Stomach (tissue), 9 donors: ENCODE results near the gene PRKCH. TPM values are rescaled to one million over a fixed set of nuclear protein-coding genes. Genes with fewer than 3 reads are reported as not detected.

Experiments used
- DNase-seq, 2 donors: peaks; one replicate each; pipeline versions ENCODE4 v3.0.0 to v3.0.0-alpha.2; 2013 to 2019
- H3K27ac ChIP-seq, 5 donors: fragments of 200-600 bp in 4 of 5; sonication (generic) in 4 of 5; one replicate each; pipeline ENCODE4 v1.5.1; 2013 to 2019; ENCODE audit warnings: mild to moderate bottlenecking in 1 of 5, moderate library complexity in 1 of 5
- H3K27me3 ChIP-seq, 3 donors: fragments of 200-600 bp; sonication (generic); one replicate each; pipeline ENCODE4 v1.5.1; 2017 to 2019; ENCODE audit warnings: mixed run types in 1 of 3
- H3K36me3 ChIP-seq, 4 donors: fragments of 200-600 bp; sonication (generic); 1 replicate in 3 of 4; 2 replicates in 1 of 4; pipeline ENCODE4 v1.5.1; 2016 to 2019
- H3K4me1 ChIP-seq, 4 donors: fragments of 200-600 bp; sonication (generic); one replicate each; pipeline ENCODE4 v1.5.1; 2016 to 2019
- H3K4me3 ChIP-seq, 4 donors: fragments of 200-600 bp; sonication (generic) in 3 of 4; one replicate each; pipeline ENCODE4 v1.5.1; 2016 to 2019; ENCODE audit warnings: mild to moderate bottlenecking in 1 of 4
- H3K9me3 ChIP-seq, 4 donors: fragments of 200-600 bp; sonication (generic); one replicate each; pipeline ENCODE4 v1.5.1; 2016 to 2019
- CTCF ChIP-seq, 7 experiments: fragments of 450-650 bp in 4 of 7; fragments of 200-600 bp in 3 of 7; sonication (generic) in 3 of 7; IDR thresholded peaks; one replicate each; pipeline ENCODE4 v1.5.1; 2016 to 2019; ENCODE audit warnings: antibody characterized with exemption in 7 of 7, control low read depth in 2 of 7, mild to moderate bottlenecking in 1 of 7
- EP300 ChIP-seq: sonication (generic); formaldehyde crosslinking; IDR thresholded peaks from one replicate; pipeline ENCODE4 v1.6.1; 2017; ENCODE audit warnings: antibody characterized with exemption
- POLR2A ChIP-seq, 4 donors: fragments of 450-650 bp; IDR thresholded peaks; one replicate each; pipeline ENCODE4 v1.6.1; 2016; ENCODE audit warnings: antibody characterized with exemption in 4 of 4, control low read depth in 2 of 4, mild to moderate bottlenecking in 1 of 4, moderate library complexity in 1 of 4
- POLR2AphosphoS5 ChIP-seq, 3 donors: sonication (generic); formaldehyde crosslinking; IDR thresholded peaks; one replicate each; pipeline ENCODE4 v1.6.1; 2016; ENCODE audit warnings: antibody characterized with exemption in 3 of 3
- WGBS, 5 donors: extraction: QIAGEN DNeasy Blood & Tissue Kit in 3 of 5; methylation state at CpG; one replicate each; pipeline versions ENCODE4 v1.1.5 to v1.1.7; 2013 to 2018; 5-methylcytosine and 5-hydroxymethylcytosine counted together
- intact Hi-C: fragments of 100-400 bp; cut with DNase I; formaldehyde crosslinking; loops from one replicate; pipeline ENCODE4 v1.15.1; 2023; ENCODE audit warnings: low total_unique reads
- polyA plus RNA-seq, 3 donors: library from polyadenylated mRNA; stranded (reverse); fragments of 200-250 nt; gene quantifications; one replicate each; pipeline ENCODE4 v1.2.3, GENCODE V29; 2013
- total RNA-seq, 5 donors: library from RNA; depleted of rRNA; stranded (reverse); fragments of >200 nt; gene quantifications; one replicate each; pipeline versions ENCODE4 v1.1.0 to v1.2.3, GENCODE V29; 2014 to 2016
- donor health status: healthy with polysubstance abuse.
- donor health status: Bipolar disorder and iron deficiency.
- donor health status: healthy.

Gene PRKCH
- total and polyA plus RNA-seq, 8 donors: 5.5 to 84.0 (median 14.7) TPM

DNA sequence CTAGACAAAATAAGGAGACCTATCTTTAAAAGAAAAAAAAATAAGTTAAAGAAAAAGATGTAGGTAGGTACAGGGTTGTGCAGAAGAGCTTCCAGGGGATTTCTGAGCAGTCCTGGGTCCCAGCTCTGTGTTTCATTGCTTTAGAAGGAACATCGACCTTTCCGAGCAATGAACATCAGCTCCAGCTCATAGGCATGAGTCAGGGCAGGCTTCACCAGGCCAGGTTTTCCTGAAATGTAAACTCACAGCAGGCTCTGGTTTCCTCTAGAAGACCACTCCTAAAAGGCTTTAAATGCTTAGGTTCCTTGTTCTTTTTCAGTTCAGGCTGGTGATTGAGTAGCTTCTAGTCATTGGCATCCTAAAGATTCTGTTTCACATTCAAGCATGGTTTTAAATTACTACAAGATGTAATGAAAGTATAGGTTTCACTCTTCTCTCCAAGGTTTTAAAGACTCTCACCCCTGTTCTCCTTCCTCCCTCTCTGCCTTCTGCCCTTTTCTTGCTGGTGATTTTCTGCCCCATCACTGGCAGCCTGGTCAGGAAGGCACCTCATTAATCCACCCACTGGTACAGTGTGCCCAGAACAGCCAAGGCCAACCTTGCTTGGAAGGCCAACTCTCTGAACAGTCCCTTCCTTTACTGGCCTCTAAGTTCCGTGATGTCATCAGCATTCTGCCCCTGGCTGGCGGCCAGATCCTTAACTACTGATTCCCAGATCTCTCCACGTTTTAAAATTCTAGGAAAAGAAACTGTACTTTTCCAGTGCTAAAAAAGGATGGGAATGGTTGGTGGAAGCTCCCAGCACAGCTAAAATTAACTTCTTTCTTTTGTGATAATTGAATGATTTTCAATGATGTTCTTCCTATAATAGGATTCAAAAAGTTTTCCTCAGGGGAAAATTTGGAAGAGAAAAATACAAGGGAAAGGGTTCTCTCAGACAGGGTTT, 264.5 kb downstream of the PRKCH start:
- 42 to 57% (median 50%) methylated on average over 5 of the region's 5 CpGs for WGBS, 5 donors
- TF ChIP-seq CTCF (IDR thresholded peaks at IDR 0.05): no peak
- TF ChIP-seq POLR2AphosphoS5 (IDR thresholded peaks at IDR 0.05): peak in 2 of 3 donors; percentile 58 to 68
- peak; percentile 89 for TF ChIP-seq EP300
- no peak for TF ChIP-seq POLR2A (IDR thresholded peaks at IDR 0.05)
- Histone ChIP-seq H3K36me3 (no peaks in the 10 kb centered on the region), H3K27me3 (no peaks in the 10 kb centered on the region), H3K4me3 (no peak overlapping the region), H3K9me3 (no peaks in the 10 kb centered on the region), H3K27ac (peak overlapping the region in 4 of 5 donors; percentile 59 to 79 (median 75)), H3K4me1 (peaks cover 8 to 41% (median 22%) of the 10 kb centered on the region in 4 donors)
- DNase-seq: peak; percentile 61 to 85
- intact Hi-C loops: no loop called here

- intact Hi-C loops: no loop called here
- TF ChIP-seq POLR2A (IDR thresholded peaks at IDR 0.05): no peak
- TF ChIP-seq EP300: no peak
- no peak for TF ChIP-seq POLR2AphosphoS5 (IDR thresholded peaks at IDR 0.05)
- no peak for TF ChIP-seq CTCF (IDR thresholded peaks at IDR 0.05)
- H3K27me3 ChIP-seq: no peaks in the 10 kb centered on the region
- H3K9me3 ChIP-seq: no peaks in the 10 kb centered on the region
- peaks cover 8 to 41% (median 22%) of the 10 kb centered on the region in 4 donors for H3K4me1 ChIP-seq
- DNase-seq: no peak
- WGBS, 5 donors: 68 to 86% (median 76%) methylated on average over 3 to 4 of the region's 4 CpGs
- peak overlapping the region in 4 of 5 donors; percentile 59 to 79 (median 75) for H3K27ac ChIP-seq
- no peak overlapping the region for H3K4me3 ChIP-seq
- H3K36me3 ChIP-seq: no peaks in the 10 kb centered on the region
Measured at GRCh38 chr14:61586544-61587055, 265.2 kb downstream of the PRKCH start.

GRCh38 chr14:61587081-61587713, 265.8 kb downstream of the PRKCH start:
- no peak for TF ChIP-seq POLR2A (IDR thresholded peaks at IDR 0.05)
- TF ChIP-seq CTCF (IDR thresholded peaks at IDR 0.05): no peak
- TF ChIP-seq POLR2AphosphoS5 (IDR thresholded peaks at IDR 0.05): no peak
- no peak for TF ChIP-seq EP300
- H3K4me1 ChIP-seq: peaks cover 8 to 41% (median 22%) of the 10 kb centered on the region in 4 donors
- 90 to 97% (median 96%) methylated on average over 5 of the region's 5 CpGs for WGBS, 5 donors
- intact Hi-C loops: no loop called here
- H3K9me3 ChIP-seq: no peaks in the 10 kb centered on the region
- no peaks in the 10 kb centered on the region for H3K36me3 ChIP-seq
- peak overlapping the region in 4 of 5 donors; percentile 59 to 79 (median 75) for H3K27ac ChIP-seq
- H3K4me3 ChIP-seq: no peak overlapping the region
- H3K27me3 ChIP-seq: no peaks in the 10 kb centered on the region
- DNase-seq: no peak

DNA sequence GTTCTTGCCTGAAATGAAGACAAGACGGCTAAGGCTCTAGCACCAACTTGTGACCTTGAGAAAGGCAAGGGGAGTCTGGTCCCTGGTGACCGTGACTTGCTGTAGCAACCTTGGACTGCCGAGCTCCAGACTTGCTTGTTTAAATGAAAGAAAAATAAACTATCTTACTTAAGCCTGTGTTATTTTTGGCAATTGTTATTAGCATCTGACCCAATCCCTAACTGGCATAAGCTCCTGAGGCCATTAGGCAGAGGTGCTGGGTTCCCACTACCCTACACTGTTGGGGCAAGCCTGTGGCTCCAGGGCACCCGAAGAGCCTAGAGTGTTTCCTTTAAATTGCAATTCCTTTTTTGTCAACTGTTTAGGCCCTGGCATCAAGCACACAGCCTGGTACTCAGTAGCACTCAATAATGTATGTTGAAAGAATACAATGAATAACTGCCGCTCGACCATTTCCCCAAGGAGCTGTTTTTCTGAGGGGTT, 267.1 kb downstream of the PRKCH start:
- WGBS, 5 donors: 52 to 63% (median 57%) methylated on average over 6 of the region's 6 CpGs
- H3K27ac ChIP-seq: peak overlapping the region in 4 of 5 donors; percentile 38 to 79 (median 72)
- peak in 1 of 2 donors; percentile 47 for DNase-seq
- H3K4me1 ChIP-seq: peaks cover 8 to 41% (median 22%) of the 10 kb centered on the region in 4 donors
- H3K36me3 ChIP-seq: no peaks in the 10 kb centered on the region
- TF ChIP-seq POLR2A (IDR thresholded peaks at IDR 0.05) (no peak), POLR2AphosphoS5 (IDR thresholded peaks at IDR 0.05) (peak in 2 of 3 donors; percentile 17 to 22), EP300 (peak; percentile 16), CTCF (IDR thresholded peaks at IDR 0.05) (no peak)
- intact Hi-C loops: no loop called here
- no peak overlapping the region for H3K4me3 ChIP-seq
- no peaks in the 10 kb centered on the region for H3K9me3 ChIP-seq
- no peaks in the 10 kb centered on the region for H3K27me3 ChIP-seq
